GM19043 (cell line): ENCODE results near the gene MTUS2.

Experiments used
- ATAC-seq: cut with Tn5 transposase; IDR thresholded peaks from one replicate; pipeline ENCODE4 v1.9.1; 2021; ENCODE audit warnings: low read depth; ENCODE audit not compliant: unreplicated experiment

The MTUS2 gene

DNA sequence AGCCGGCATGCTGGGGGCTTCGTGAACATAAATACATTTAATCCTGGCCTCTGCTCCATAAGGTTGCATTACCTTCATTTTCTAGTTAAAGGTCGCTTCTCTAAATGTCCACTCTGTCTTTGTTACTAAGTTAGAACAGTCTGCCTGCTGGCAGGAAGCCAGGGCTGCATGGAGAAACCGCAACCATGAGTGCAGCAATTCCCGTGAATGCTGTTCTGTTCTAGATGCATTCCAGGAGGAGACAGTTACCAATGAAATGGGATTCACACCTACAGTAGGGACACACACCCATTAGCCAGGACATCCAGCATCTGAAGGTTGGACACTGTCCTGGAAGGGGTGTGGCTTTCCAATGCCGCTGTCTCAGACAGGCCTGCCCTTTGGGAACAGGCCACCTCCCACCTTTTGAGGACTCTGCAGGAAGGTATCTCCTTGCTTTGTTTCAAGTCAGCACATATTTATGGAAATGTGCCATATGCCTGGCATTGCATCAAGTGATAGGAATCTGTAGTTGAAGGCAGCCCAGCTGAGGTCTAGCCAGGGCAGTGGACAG lies 645.7 kb downstream of the MTUS2 start:
- no peak for ATAC-seq

DNA sequence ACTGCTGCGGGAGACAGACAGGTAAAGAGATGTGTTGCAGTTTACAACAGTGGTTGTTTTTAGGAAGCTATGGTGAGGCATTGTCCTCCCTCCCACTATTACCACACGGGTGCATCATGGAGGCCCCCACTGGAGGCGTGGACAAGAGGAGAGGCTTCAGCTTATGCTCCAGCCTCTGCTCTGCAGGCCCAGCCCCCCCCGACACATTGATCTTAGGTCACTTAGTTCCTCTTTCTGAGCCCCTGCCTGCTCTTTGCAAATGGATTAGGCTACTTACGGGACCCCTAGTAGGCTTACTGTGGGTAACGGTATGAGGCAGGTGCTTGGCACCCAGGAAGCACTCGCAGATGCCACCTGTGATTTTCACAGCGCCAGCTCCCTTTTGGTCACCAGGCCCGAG lies 651.4 kb downstream of the MTUS2 start:
- ATAC-seq = no peak

DNA sequence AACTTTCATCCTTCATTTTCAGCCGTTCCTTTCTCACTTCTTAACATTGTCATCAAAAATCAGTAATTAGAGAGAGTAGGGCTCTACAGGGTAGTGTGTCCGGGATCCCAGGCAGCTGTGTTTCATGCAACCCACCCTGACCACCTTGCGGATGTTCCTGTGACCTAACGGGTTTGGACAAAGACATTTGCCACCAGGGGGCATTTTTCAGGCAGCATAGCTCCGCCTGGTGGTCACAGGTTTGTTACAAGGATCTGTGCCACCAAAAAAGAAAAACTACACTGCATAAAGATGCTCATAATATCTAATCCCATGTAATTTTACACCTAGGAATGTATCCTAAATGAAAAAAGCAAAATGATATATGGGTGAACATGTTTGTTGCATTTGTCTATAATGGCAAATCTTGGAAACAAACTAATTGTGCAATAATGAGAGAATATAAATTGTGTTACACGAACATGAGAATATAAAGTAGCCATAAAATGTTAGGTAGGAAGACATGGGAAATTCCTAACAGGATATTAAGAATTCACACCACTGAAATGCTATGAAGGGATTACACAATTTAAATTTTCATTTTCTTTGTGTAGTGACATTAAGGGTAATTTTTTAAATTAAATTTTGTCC lies 652.3 kb downstream of the MTUS2 start:
- ATAC-seq = no peak

DNA sequence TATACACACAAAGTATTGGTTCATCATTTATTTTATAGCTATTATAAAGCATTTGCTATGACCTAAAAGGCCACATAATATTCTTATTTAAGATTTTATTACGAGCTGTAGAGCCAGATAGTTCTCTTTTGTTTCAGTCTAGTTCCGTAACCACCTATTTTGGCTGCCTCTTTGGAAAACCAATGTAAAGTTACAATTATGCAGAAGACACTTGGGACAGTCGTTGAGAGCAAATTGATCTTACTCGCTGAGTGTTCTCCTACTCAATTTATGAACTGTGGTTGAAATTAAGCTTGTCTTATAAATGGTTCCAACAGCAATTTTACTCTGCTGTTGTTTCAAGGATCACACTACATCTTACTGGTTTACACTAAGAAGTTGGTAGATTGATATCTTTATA lies 653.0 kb downstream of the MTUS2 start:
- no peak for ATAC-seq

DNA sequence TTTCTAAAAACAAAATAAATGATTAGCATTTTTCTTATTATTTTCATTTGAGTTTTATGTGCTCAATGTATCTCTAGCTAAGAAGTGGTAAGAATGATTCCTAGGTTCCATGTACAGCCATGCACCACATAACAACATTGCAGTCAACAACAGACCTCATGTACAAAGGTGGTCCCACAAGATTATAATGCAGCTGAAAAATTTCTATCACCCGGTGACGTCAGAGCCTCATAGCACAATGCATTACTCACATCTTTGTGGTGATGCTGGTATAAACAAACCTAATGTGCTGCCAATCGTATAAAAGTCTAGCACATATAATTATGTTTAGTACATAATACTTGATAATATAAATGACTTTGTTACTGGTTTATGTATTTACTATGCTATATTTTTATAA lies 654.9 kb downstream of the MTUS2 start:
- no peak for ATAC-seq

DNA sequence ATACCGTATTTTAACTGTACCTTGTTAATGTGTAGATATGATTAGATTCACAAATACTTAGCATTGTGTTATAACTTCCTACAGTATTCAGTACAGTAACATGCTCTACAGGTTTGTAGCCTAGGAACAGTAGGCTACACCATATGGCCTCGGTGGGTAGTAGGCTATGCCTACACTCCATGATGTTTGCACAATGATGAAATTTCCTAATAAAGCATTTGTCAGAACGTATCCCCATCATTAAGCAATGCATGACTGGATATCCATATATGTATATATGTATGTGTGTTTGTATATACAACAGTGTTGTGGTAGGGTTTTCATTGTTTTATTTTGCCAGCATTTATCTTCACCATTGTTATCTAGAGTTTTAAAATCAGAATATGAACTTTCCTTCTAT lies 655.9 kb downstream of the MTUS2 start:
- ATAC-seq = no peak

DNA sequence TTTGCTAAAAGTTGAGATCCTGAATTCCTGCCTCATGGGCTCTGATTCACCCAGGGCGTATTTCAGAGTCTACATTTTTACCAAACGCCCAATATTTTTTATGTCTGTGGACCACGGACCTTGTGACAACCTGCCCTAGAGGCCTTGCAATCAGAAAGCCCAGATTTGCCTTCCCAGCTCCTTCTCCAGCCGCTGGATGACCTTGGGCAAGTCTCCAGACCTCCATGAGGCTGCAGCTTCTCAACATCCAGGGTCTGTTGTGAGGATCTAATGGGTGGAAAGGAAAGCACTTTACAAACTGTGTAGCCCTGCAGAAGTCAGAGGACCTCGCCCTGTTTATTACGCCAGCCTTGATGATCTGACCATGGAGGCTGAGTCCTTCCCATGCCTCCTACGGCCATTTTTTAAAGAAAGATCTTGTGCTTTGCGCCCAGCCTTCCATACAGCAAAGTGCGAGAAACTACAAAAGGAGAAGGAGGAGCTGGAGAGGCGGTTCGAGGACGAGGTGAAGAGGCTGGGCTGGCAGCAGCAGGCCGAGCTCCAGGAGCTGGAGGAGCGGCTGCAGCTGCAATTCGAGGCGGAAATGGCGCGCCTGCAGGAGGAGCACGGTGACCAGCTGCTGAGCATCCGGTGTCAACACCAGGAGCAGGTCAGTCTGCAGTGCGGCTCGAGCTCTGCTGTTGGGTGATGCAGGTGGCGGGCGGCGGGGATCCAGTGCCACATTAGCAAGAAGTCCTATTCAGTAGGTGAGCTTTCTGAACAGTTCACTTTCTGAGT lies 659.8 kb downstream of the MTUS2 start:
- no peak for ATAC-seq

DNA sequence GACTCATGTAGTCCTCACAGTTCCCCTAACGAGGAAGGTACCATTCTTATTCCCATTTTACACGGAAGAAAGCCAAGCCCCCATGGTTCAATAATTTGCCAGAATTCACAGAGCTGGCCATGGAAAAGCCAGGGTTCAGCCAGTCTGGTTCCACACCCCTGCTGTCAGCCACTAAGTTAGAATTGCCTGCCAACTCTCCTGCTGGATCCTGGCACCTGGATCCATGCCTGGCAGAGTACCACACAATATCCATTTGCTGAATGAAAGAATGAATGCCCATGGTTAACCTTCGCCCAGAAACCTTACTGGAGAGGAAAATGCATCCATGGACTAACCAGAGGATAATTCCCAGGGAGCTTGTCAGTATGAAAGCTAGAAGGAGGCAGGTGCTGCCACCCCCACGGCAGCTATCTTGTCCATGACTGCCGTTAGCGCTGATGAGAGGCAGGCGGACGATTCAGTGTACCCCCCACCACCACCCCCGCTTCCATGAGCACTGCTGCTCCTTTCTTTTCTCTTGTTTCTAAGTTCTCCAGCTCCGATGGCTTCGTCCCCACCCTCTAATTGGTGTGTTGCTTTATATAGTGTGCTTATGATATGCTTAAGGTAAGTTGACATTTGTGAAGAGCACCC lies 660.9 kb downstream of the MTUS2 start:
- ATAC-seq = no peak

DNA sequence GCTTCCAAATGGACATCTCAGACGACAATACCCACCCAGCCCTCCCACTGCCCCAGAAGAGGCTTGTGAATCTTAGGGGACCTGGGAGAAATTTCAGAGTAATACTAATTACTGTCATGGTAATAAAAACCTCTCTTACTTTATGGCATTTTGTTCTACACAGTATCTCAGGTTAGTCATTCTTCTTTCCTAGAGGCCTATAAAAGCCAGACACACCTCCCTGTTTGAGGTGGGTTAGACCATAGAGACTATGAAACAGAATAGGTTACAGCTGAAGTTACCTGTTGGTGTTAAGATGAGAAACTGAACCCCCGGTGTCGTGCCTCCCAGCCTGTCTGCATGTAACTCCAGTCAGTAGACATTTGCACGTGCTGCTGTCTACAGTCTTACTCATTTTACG lies 661.5 kb downstream of the MTUS2 start:
- ATAC-seq = no peak

DNA sequence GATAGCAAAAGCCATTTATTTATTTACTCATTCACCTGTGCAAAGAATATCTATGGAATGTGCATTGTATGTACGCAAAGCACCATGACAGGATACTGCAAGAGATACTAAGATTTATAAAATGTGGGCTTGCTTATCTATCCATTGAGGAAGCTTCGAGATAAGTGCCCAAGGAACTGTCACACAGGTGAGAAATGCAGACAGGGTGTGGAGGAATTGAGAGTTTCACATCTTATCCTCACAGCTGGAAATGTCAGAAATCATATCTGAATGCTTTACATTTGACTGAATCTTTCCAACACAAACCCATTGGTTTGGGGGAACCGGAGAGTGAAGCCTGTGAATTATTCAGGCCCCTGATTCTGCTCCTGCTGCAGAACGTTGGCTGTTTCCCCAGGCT lies 662.4 kb downstream of the MTUS2 start:
- ATAC-seq = no peak

DNA sequence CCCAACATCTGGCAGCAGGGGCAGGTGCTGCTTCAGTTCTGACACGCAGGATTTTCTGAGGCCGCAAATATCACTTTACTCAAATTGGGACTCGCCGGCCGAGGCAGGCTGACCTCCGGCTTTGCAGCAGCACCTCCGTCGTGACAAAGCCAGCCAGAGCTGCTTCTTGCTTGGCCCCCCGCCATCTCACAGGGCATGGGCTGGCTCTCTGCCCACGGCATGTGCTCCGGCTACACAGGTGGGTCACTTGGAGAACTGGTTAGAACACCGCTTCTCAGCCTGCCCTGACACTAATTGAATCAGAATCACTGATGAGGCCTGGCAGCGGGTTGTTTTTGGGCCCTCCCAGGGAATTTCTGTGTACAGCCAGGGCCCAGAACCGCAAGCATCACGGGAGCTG lies 663.1 kb downstream of the MTUS2 start:
- no peak for ATAC-seq

DNA sequence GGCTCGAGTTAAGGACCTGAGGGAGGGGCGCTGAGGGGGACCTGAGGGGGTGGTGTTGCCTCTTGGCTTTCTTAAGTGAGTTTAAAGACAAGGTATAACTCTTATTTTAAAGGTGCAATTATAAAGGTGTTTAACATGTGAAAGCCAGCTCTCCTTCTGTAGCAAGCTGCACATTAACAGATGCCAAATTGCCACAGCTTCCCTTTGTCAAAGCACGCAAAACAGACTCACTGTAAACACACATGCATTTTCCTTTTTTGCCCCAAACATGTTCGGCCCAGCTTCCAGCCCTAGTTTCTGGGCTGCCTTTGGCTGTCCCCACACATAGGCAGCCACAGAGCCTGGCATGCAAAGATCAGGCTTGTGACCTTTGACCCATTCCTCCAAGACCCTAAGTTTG lies 663.5 kb downstream of the MTUS2 start:
- ATAC-seq = no peak

DNA sequence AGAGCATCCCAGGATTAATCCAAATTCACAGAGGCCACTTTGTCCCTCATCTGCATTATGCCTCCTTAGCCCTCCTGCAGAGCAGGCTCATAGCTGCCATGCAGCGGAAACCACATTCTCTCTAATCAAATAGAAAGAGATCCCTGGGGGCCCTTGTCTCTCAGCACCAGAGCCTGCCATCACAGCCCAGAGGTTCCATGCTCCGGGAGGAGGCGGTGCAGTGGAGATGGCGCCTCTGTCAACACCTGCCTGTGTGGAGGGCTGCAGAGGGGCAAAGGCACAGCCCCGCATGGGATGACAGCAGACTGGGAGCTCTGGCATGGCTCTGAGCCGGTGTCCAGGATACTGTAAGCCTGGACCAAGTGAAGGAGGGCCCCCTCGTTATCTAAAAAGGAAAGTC lies 664.1 kb downstream of the MTUS2 start:
- ATAC-seq = no peak

DNA sequence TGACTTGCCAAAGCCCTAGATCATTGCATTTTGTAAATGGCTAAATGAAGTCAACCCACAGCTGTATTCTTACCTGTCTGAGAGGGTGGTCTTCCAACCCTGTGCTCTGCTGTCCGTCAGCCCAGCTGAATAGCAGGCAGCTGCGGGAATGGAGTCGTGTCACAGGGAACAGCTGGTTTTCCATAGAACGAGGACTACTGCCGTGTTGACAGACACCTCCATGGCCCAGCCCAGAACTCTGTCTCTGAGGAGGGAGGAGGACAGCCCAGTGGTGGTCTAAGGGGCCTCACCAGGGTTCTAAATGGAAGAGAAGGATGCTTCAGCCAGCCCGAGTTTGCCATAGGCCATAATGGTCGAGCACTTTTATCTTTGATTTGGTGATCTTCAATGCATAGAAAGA lies 664.7 kb downstream of the MTUS2 start:
- no peak for ATAC-seq

DNA sequence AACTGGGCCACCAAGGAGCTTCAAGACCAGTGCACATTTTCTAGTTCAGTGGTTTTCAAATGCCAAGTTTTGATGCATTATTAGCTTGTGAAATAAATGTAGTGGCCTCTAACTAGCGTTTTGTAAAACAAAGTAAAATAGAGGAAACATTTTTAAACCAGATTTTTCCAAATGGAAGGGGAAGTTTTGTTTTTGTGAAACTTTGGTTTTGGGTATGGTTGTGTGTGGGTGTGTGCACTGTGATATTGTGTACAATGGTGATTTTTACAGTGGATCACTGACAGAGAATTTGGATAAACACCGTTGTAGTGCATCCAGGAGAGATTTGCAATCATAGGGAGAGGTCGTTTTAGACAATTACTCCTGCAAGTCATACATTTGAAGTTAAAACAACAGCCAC lies 666.4 kb downstream of the MTUS2 start:
- ATAC-seq = no peak

DNA sequence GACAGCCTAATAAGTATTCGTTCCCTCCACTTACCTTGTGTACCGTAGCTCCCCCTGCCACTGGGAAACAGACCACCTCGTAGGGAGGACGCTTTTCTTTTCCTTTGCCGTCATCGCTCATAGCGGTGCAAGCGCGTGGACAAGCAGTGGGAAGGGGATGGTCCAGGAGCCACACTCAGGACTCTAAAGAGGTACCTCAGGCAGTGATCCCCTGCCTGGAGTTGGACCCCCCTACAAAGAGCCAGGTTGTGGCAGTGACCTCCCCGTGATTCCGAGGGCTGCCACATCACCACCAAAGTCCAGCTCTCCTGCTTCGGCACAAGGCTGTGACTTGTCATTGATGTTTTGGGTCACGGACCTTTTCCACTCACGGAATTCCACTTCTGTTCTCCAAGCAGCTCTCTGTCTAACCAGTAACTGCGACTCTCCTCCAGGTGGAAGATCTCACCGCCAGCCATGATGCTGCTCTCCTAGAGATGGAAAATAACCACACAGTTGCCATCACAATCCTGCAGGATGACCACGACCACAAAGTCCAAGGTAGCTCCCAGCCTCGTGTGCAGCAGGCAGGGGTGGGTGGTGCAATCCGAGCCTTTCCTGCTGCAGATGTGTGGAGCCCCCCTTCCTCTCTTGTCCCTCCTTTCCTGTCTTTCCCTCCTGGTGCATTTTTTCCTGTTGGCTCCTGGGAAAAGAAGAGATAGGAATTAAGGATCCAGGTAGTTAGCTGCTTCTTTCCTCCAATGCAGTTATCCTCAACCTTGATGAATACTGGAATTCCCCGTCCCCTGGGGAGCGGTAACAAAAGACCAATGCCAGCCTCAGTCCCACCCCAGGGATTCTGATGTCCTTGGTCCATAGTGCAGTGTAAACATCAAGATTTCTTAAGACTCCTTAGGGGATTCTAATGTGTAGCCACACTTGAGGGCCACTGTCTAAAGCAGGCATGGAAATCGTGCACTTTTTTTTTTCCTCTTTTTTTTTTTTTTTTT lies 667.6 kb downstream of the MTUS2 start:
- ATAC-seq = no peak

DNA sequence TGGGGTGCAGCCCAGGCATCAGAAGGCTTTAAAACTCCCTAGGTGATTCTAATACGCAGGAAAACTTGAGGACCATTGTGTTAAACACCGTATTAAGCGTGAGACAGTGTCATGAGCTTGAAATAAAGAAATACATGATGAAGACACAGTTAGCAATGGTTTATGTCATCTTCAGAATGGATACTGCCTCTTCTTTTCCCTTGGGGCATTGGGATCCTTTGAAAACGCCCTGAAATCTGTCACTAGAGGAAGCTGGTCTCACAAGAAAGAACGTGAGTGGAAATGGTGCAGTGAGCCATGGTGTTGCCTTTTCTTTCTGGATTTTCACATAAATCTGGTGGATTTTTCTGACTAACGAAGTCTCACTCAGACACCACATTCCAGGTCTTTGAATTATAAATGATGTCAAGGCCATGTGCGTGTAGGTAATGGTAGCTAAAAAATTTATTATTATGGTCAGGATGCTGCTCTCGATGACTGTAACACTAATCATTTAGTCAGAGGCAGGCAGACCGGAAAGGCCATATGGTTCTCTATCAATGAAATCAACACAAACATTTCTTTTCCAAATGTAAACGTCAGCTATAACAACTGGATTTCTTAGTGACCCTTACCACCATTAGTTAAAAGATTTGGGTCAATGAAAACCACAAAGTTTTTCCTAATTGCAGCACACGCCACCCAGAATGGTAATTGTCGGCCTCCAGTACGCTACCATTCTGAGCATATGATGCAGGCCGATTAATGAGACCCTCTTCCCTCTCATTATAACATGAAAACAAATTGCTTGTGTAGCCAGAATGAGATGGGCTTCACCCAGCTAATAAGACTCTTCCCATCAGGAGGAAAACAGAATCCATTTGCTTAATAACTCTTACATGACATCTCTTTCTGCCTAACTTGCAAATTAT lies 669.8 kb downstream of the MTUS2 start:
- no peak for ATAC-seq

DNA sequence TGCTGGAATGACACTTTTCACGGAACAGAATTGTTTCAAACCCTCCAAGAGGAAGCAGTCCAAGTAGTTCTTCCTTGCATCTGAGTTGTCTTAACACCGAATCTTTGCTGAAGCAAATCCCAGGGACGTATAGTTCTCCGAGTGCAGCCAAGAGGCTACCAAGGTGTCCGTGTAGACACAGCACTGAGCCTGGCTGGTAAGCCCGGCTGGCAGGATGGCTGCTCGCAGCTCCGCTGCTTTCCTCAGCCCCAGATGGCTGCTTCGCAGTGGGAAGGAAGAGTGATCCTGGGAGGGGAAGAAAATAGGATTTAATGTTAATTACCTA lies 670.4 kb downstream of the MTUS2 start:
- no peak for ATAC-seq

DNA sequence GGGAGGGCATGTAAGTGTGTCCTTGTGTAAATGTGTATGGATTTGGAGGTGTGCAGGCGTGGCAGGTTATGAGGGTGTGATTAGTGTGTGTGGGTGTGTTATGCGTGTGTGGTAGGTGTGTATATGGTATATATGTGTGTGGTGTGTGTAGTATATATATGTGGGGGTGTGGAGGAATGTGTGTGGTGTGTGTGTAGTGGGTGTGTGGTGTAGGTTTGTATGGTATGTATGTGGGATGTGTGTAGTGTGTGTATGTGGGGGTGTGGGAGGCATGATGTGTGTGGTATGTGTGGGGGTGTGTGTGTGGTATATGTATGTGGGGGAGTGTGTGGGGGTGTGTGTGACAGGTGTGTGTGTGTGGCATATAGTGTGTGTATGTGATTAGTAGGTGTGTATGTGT lies 671.1 kb downstream of the MTUS2 start:
- ATAC-seq = no peak

DNA sequence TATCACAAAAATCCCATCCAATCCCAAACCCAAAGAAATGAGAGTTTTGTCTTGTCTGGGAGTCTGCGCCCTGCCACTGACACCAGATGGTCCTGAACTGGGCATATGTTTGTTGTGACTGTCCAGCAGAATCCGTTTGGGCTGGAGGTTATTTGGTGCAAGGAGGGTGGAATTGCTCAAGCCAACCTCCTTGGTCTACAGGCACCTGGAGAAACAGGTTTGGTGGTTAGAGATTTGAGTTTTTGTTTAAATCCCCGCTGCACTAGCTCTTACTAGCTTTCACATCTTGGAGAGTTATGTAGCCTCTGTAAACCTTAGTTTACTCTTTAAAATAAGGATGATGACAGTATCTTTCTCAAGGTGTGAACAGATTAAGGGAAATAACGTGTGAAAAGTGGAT lies 673.7 kb downstream of the MTUS2 start:
- ATAC-seq = no peak
